GM12892 (cell line): Measurements from ENCODE around the gene PDCD4.
A peak's percentile ranks its signal among the peaks of the same experiment; 100 is the strongest.

ENCODE experiments used
- POLR2A ChIP-seq: IDR thresholded peaks from 2 replicates; pipeline ENCODE4 v1.6.1; 2011; ENCODE audit warnings: low read depth, low read length, control low read depth
- POLR2AphosphoS5 ChIP-seq: IDR thresholded peaks from 2 replicates; pipeline ENCODE4 v1.6.1; 2011; ENCODE audit warnings: low read depth, low read length, control low read depth
- TAF1 ChIP-seq: IDR thresholded peaks from 2 replicates; pipeline ENCODE4 v1.6.1; 2011; ENCODE audit warnings: low read depth, mild to moderate bottlenecking, control low read depth, low read length, borderline replicate concordance

GRCh38 chr10:110841767-110842267 is 29.9 kb upstream of the PDCD4 start:
- TF ChIP-seq POLR2A: peak; percentile 55; the same call in 1 of the 2 replicates
- peak; percentile 35; the same call in 1 of the 2 replicates for TF ChIP-seq TAF1
- peak; percentile 48; the same call in 1 of the 2 replicates for TF ChIP-seq POLR2AphosphoS5
